DMS153 treated with DMSO at 0.1 percent for 48 hours (cell line): Measurements from ENCODE around the gene ATG7.

Experiments
- DNase-seq: peaks from one replicate; lab custom pipeline; 2025; ENCODE audit not compliant: unreplicated experiment; lab: John Stamatoyannopoulos, UW

The ATG7 gene

GRCh38 chr3:11271986-11272904 is at the start of gene ATG7:
Gene ATG7 (plus strand): TSS chr3:11272397. CDS start chr3:11298696, 26,299 bp downstream.
- peak; percentile 63 for DNase-seq

GRCh38 chr3:11224010-11224409 is 48.2 kb upstream of the ATG7 start:
- no peak for DNase-seq

- DNase-seq, result no peak
Observed at GRCh38 chr3:11224870-11225229, 47.3 kb upstream of the ATG7 start.

- no peak for DNase-seq
Observed at GRCh38 chr3:11226042-11226370, 46.2 kb upstream of the ATG7 start.

- DNase-seq, result no peak
Observed at GRCh38 chr3:11228041-11228440, 44.2 kb upstream of the ATG7 start.

- no peak for DNase-seq
Observed at GRCh38 chr3:11230125-11230524, 42.1 kb upstream of the ATG7 start.

- DNase-seq, result no peak
Observed at GRCh38 chr3:11230832-11231231, 41.4 kb upstream of the ATG7 start.

GRCh38 chr3:11235385-11235784 is 36.8 kb upstream of the ATG7 start:
- DNase-seq, result no peak

GRCh38 chr3:11236588-11237461 is 35.4 kb upstream of the ATG7 start:
- peak; percentile 3 for DNase-seq

GRCh38 chr3:11238060-11238459 is 34.1 kb upstream of the ATG7 start:
- DNase-seq, result no peak

- no peak for DNase-seq
Observed at GRCh38 chr3:11238880-11239279, 33.3 kb upstream of the ATG7 start.

- DNase-seq, result no peak
Observed at GRCh38 chr3:11239796-11240195, 32.4 kb upstream of the ATG7 start.

- no peak for DNase-seq
Observed at GRCh38 chr3:11240496-11240895, 31.7 kb upstream of the ATG7 start.

- DNase-seq, result no peak
Observed at GRCh38 chr3:11244121-11244677, 28.0 kb upstream of the ATG7 start.

- DNase-seq, result no peak
Observed at GRCh38 chr3:11245276-11245675, 26.9 kb upstream of the ATG7 start.

GRCh38 chr3:11245827-11246662 is 26.2 kb upstream of the ATG7 start:
- DNase-seq, result no peak

GRCh38 chr3:11246663-11246970 is 25.6 kb upstream of the ATG7 start:
- no peak for DNase-seq

- no peak for DNase-seq
Observed at GRCh38 chr3:11247362-11247761, 24.8 kb upstream of the ATG7 start.

- DNase-seq, result no peak
Observed at GRCh38 chr3:11248596-11248995, 23.6 kb upstream of the ATG7 start.

GRCh38 chr3:11250902-11251806 is 21.0 kb upstream of the ATG7 start:
- no peak for DNase-seq
